Femur (tissue), 1 donor: ENCODE results near the gene SYNJ2BP.

Experiments used
- DNase-seq: peaks from one replicate; pipeline ENCODE4 v3.0.0-alpha.2; 2017

The SYNJ2BP gene

DNA sequence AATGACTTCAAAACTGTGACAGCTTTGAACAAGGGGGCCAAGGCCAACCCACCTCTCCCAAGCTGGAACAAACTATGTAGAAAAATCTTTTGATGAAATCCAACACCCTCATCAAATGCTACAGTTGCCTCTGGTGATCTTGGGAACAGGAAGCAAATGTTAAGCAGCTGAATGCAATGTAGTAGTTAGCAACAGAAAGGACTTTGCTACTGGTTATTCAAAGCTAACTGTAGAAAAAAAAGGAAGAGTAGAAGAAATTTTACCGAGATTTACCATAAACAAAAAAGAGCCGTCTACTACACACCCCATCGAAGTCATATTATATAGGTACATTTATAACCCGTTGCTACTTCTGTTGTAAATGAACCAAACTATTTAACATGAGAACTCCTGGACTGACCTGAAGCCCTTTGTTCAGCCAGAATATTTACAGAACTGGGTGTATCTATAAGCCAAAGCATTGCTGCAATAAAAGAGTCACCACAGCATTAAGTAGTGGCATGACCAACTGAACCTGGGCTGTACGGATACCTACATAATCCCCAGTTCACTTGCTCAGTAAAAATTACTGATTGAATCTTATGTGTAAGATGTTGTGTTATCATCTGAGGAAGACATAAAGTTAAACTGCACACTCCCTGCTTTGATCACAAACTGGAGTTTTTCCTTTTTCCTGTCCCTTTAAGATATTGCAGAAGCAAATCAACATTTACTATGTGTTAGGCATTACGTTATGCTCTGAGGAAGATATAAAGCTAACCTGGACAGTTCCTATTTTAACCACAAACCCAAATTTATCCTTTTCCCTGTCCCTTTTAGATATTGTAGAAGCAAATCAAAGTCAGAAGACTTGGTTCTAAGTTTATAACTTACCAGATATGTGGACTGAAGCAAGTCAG is 25.1 kb downstream of the SYNJ2BP start:
- DNase-seq = no peak

DNA sequence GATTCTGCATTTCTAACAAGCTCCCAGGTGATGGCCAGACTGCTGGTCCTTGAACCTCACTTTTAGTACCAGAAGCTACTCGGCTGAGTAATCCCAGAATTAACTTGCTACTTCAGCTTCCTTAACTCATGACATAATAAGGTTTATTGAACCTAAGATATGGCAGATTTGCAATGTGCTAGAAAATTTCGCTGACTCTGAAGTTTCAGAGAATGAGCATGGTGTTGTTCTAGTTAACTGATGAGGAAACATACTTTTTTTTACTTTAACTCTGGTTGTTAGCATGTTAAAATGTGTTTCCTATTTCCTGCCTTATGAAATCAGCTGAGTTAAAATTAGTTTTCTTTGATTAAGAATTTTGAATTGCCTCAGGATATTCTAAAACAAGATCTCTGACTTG is 34.4 kb downstream of the SYNJ2BP start:
- no peak for DNase-seq

DNA sequence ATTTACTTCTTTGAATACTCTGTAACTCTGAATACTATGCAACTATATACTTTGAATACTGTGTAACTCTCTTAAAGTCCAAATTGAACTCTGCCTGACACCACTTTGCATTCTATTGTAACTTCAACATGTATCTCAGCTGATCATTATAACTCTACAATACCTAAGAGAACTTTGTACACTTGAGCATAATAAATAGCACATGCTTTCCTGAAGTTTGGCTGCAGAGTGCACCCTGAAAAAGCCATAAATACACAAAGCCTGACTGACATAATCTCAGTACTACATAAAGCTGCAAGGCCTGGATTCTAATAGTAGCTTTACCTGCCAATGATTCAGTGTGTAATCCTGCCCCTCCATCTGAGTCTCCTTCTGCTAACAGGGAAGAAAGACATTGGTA is 36.1 kb downstream of the SYNJ2BP start:
- DNase-seq = no peak

DNA sequence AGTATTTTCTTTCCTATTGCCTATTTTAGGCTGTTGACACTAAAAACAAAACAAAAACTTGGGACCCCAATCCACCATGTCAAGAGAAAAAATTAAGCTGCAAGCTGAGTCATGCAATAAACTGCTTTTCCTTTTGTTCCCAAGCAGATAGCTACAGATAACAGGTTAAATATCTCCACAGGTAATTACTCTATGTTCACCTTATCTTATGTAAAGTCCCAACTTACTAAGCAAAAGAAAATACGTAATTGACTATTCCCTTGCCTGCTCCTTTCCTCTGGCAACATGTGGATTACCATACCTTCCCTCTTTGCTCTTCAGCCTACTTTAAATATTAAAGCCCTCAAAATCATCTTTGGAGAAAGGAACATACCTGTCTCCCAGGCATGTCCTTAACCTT is 38.2 kb downstream of the SYNJ2BP start:
- no peak for DNase-seq
